Thymus (tissue), 11 donors: Measurements from ENCODE around the gene JAG1. TPM values are rescaled to one million over a fixed set of nuclear protein-coding genes. Genes with fewer than 3 reads are reported as not detected.
A peak's percentile ranks its signal among the peaks of the same experiment; 100 is the strongest.

Source experiments
- DNase-seq, 9 donors: peaks; one replicate each; pipeline ENCODE4 v3.0.0-alpha.2; 2013; ENCODE audit warnings: low spot score in 9 of 9, low read depth in 6 of 9, missing footprints in 1 of 9
- H3K27ac ChIP-seq, 2 donors: one replicate each; pipeline ENCODE4 v1.5.1; 2013; ENCODE audit warnings: control low read depth in 1 of 2, low read depth in 1 of 2, low read length in 1 of 2, mild to moderate bottlenecking in 1 of 2, moderate library complexity in 1 of 2
- H3K27me3 ChIP-seq, 2 donors: one replicate each; pipeline ENCODE4 v1.5.1; 2013; ENCODE audit warnings: low read length in 1 of 2; ENCODE audit not compliant: control insufficient read depth in 2 of 2, insufficient read depth in 1 of 2
- H3K36me3 ChIP-seq, 2 donors: one replicate each; pipeline ENCODE4 v1.5.1; 2013; ENCODE audit warnings: low read length in 1 of 2, mild to moderate bottlenecking in 1 of 2, moderate library complexity in 1 of 2; ENCODE audit not compliant: control insufficient read depth in 2 of 2, insufficient read depth in 2 of 2
- H3K4me1 ChIP-seq, 2 donors: one replicate each; pipeline ENCODE4 v1.5.1; 2013; ENCODE audit warnings: low read length in 2 of 2; ENCODE audit not compliant: control insufficient read depth in 2 of 2, insufficient read depth in 2 of 2
- H3K4me3 ChIP-seq, 2 donors: one replicate each; pipeline ENCODE4 v1.5.1; 2013; ENCODE audit warnings: low read length in 2 of 2, control low read depth in 1 of 2, mild to moderate bottlenecking in 1 of 2
- H3K9me3 ChIP-seq, 2 donors: one replicate each; pipeline ENCODE4 v1.5.1; 2013; ENCODE audit warnings: low read length in 1 of 2, mild to moderate bottlenecking in 1 of 2; ENCODE audit not compliant: control insufficient read depth in 2 of 2, insufficient read depth in 1 of 2
- WGBS: extraction: QIAGEN DNeasy Blood & Tissue Kit; methylation state at CpG from one replicate; pipeline ENCODE4 v1.1.7; 2013; 5-methylcytosine and 5-hydroxymethylcytosine counted together
- polyA plus RNA-seq: library from polyadenylated mRNA; stranded (reverse); fragments of 200-250 nt; gene quantifications from one replicate; pipeline ENCODE4 v1.2.3, GENCODE V29; 2013
- total RNA-seq: library from RNA; stranded (reverse); fragments of 120-200 nt; gene quantifications from one replicate; pipeline ENCODE4 v1.2.4, GENCODE V29; 2013
- donor health status: healthy.

The JAG1 gene
- total and polyA plus RNA-seq, 2 donors: 8.1 to 18.4 TPM

- Histone ChIP-seq H3K4me1 (peaks cover 0 to 14% of the 10 kb centered on the region in 2 donors), H3K4me3 (no peak overlapping the region), H3K36me3 (peaks cover 0 to 3% of the 10 kb centered on the region in 2 donors), H3K27ac (no peak overlapping the region), H3K9me3 (peaks cover 0 to 2% of the 10 kb centered on the region in 2 donors), H3K27me3 (no peaks in the 10 kb centered on the region)
- DNase-seq: no peak
- 95% methylated on average over 18 of the region's 18 CpGs for WGBS
Measured at GRCh38 chr20:10639737-10640556, 33.9 kb downstream of the JAG1 start.

GRCh38 chr20:10639077-10639736, 34.6 kb downstream of the JAG1 start:
- H3K9me3 ChIP-seq: no peaks in the 10 kb centered on the region
- peaks cover 0 to 3% of the 10 kb centered on the region in 2 donors for H3K36me3 ChIP-seq
- no peak overlapping the region for H3K4me3 ChIP-seq
- no peak for DNase-seq
- 98% methylated on average over 23 of the region's 23 CpGs for WGBS
- H3K27ac ChIP-seq: no peak overlapping the region
- H3K27me3 ChIP-seq: no peaks in the 10 kb centered on the region
- H3K4me1 ChIP-seq: peaks cover 0 to 9% of the 10 kb centered on the region in 2 donors

GRCh38 chr20:10637563-10637962, 36.2 kb downstream of the JAG1 start:
- 95% methylated on average over 6 of the region's 6 CpGs for WGBS
- no peaks in the 10 kb centered on the region for H3K36me3 ChIP-seq
- no peak overlapping the region for H3K4me3 ChIP-seq
- no peak overlapping the region for H3K27ac ChIP-seq
- peaks cover 0 to 19% of the 10 kb centered on the region in 2 donors for H3K4me1 ChIP-seq
- no peaks in the 10 kb centered on the region for H3K27me3 ChIP-seq
- H3K9me3 ChIP-seq: no peaks in the 10 kb centered on the region
- DNase-seq: no peak

- peaks cover 0 to 20% of the 10 kb centered on the region in 2 donors for H3K4me1 ChIP-seq
- 84% methylated on average over 10 of the region's 10 CpGs for WGBS
- no peaks in the 10 kb centered on the region for H3K27me3 ChIP-seq
- H3K36me3 ChIP-seq: no peaks in the 10 kb centered on the region
- H3K27ac ChIP-seq: no peak overlapping the region
- no peaks in the 10 kb centered on the region for H3K9me3 ChIP-seq
- no peak for DNase-seq
- H3K4me3 ChIP-seq: no peak overlapping the region
Measured at GRCh38 chr20:10637031-10637559, 36.7 kb downstream of the JAG1 start.

GRCh38 chr20:10636326-10636818, 37.4 kb downstream of the JAG1 start:
- H3K27ac ChIP-seq: peak overlapping the region in 1 of 2 donors; percentile 11
- no peaks in the 10 kb centered on the region for H3K36me3 ChIP-seq
- H3K4me3 ChIP-seq: no peak overlapping the region
- no peaks in the 10 kb centered on the region for H3K9me3 ChIP-seq
- H3K27me3 ChIP-seq: no peaks in the 10 kb centered on the region
- DNase-seq: no peak
- peaks cover 0 to 20% of the 10 kb centered on the region in 2 donors for H3K4me1 ChIP-seq
- WGBS: 89% methylated on average over 5 of the region's 5 CpGs

GRCh38 chr20:10635476-10636208, 38.2 kb downstream of the JAG1 start:
- no peaks in the 10 kb centered on the region for H3K27me3 ChIP-seq
- H3K9me3 ChIP-seq: no peaks in the 10 kb centered on the region
- H3K4me1 ChIP-seq: peaks cover 0 to 20% of the 10 kb centered on the region in 2 donors
- WGBS: 89% methylated on average over 5 of the region's 5 CpGs
- DNase-seq: no peak
- no peak overlapping the region for H3K27ac ChIP-seq
- no peak overlapping the region for H3K4me3 ChIP-seq
- H3K36me3 ChIP-seq: no peaks in the 10 kb centered on the region

- H3K36me3 ChIP-seq: no peaks in the 10 kb centered on the region
- no peak overlapping the region for H3K4me3 ChIP-seq
- 97% methylated on average over 11 of the region's 11 CpGs for WGBS
- no peaks in the 10 kb centered on the region for H3K27me3 ChIP-seq
- H3K9me3 ChIP-seq: no peaks in the 10 kb centered on the region
- no peak overlapping the region for H3K27ac ChIP-seq
- DNase-seq: no peak
- H3K4me1 ChIP-seq: peaks cover 0 to 20% of the 10 kb centered on the region in 2 donors
Measured at GRCh38 chr20:10634683-10635411, 39.0 kb downstream of the JAG1 start.

GRCh38 chr20:10634211-10634610, 39.6 kb downstream of the JAG1 start:
- Histone ChIP-seq H3K4me1 (peaks cover 0 to 20% of the 10 kb centered on the region in 2 donors), H3K4me3 (no peak overlapping the region), H3K9me3 (no peaks in the 10 kb centered on the region), H3K36me3 (no peaks in the 10 kb centered on the region), H3K27me3 (no peaks in the 10 kb centered on the region), H3K27ac (peak overlapping the region; percentile 24 to 36)
- DNase-seq: no peak
- 95% methylated on average over 5 of the region's 5 CpGs for WGBS
